Cardiac muscle cell (in vitro differentiated cells and primary cell): Measurements from ENCODE around the gene KIF4A. TPM values are rescaled to one million over a fixed set of nuclear protein-coding genes. Genes with fewer than 3 reads are reported as not detected.
A peak's percentile ranks its signal among the peaks of the same experiment; 100 is the strongest.
"Not testable (repeated sequence)": the region's sequence is repeated elsewhere in the genome, so short reads cannot be mapped to it uniquely, and the experiment has no call there.

ENCODE experiments used
- DNase-seq, 2 donors: peaks; one replicate each; pipeline versions ENCODE4 v3.0.0 to v3.0.0-alpha.2; 2010 to 2017; ENCODE audit warnings: low read depth in 1 of 2, low spot score in 1 of 2
- H3K27ac ChIP-seq: fragments of 200-600 bp; sonication (generic); 2 replicates; pipeline ENCODE4 v1.5.1; 2016
- H3K27me3 ChIP-seq: fragments of 200-600 bp; sonication (generic); 2 replicates; pipeline ENCODE4 v1.6.0; 2016; ENCODE audit warnings: control low read depth
- H3K36me3 ChIP-seq: fragments of 200-600 bp; sonication (generic); 2 replicates; pipeline ENCODE4 v1.5.1; 2016; ENCODE audit warnings: control low read depth
- H3K4me1 ChIP-seq: fragments of 200-600 bp; sonication (generic); 2 replicates; pipeline ENCODE4 v1.8.1; 2017; ENCODE audit warnings: low read depth, mild to moderate bottlenecking, mixed run types
- H3K4me3 ChIP-seq: fragments of 200-600 bp; sonication (generic); 2 replicates; pipeline ENCODE4 v1.5.1; 2016; ENCODE audit warnings: mild to moderate bottlenecking
- H3K9me3 ChIP-seq: fragments of 200-600 bp; sonication (generic); 2 replicates; pipeline ENCODE4 v1.5.1; 2017; ENCODE audit warnings: low read depth, mild to moderate bottlenecking, control low read depth
- polyA plus RNA-seq: library from polyadenylated mRNA; unstranded; fragments of >200 nt; fragmentation: Nextera tagmentation; extraction: Ambion mirVana; gene quantifications from 2 replicates; pipeline ENCODE4 v1.2.1, GENCODE V29; 2016
- total RNA-seq: library from RNA; depleted of rRNA; stranded (reverse); fragments of >200 nt; gene quantifications from 2 replicates; pipeline ENCODE4 v1.2.3, GENCODE V29; 2016
- TF ChIP-seq, protein P1 (sequence below): IDR thresholded peaks from 2 replicates; pipeline ENCODE4 v1.5.1; 2012; ENCODE audit warnings: low read depth, mild to moderate bottlenecking, low read length

The KIF4A gene
- total and polyA plus RNA-seq, 2 experiments from 2014 or later, result 4.7 to 25.1 TPM

DNA sequence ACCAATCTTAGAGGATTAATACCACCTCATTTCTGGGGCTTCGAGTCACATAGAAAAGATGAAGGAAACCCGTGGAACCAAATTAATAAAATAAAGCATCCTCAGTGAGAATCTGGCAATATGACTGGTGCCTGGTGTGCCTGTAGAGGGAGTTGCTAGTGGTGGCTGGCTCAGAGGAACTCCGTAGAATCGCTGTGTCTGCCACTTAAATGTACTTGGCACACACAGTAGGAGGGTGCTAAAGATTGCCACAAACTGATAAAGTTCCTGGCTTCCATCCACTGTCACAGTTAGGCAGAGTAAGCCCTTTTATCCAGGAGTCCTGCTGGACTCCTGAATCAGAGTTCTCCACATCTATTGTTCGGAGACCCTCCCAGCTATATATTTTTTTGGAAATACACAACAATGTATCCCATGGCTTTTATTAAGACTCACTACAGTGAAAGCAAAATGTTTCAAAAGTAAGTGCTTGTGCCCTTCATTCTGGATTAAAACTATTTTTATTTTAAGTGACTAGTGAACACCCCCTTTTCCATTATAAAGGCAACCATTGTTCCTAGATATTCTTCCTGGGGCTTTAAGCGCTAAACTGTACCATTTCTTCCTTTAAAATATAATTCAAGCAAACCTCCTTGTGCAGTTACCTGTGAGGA lies 56.6 kb downstream of the KIF4A start:
- Histone ChIP-seq H3K4me1 (no peaks in the 10 kb centered on the region), H3K27ac (no peak overlapping the region), H3K4me3 (no peak overlapping the region), H3K9me3 (no peaks in the 10 kb centered on the region), H3K27me3 (no peaks in the 10 kb centered on the region), H3K36me3 (no peaks in the 10 kb centered on the region)
- TF ChIP-seq, protein P1, sequence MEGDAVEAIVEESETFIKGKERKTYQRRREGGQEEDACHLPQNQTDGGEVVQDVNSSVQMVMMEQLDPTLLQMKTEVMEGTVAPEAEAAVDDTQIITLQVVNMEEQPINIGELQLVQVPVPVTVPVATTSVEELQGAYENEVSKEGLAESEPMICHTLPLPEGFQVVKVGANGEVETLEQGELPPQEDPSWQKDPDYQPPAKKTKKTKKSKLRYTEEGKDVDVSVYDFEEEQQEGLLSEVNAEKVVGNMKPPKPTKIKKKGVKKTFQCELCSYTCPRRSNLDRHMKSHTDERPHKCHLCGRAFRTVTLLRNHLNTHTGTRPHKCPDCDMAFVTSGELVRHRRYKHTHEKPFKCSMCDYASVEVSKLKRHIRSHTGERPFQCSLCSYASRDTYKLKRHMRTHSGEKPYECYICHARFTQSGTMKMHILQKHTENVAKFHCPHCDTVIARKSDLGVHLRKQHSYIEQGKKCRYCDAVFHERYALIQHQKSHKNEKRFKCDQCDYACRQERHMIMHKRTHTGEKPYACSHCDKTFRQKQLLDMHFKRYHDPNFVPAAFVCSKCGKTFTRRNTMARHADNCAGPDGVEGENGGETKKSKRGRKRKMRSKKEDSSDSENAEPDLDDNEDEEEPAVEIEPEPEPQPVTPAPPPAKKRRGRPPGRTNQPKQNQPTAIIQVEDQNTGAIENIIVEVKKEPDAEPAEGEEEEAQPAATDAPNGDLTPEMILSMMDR, result no peak
- DNase-seq, result no peak

DNA sequence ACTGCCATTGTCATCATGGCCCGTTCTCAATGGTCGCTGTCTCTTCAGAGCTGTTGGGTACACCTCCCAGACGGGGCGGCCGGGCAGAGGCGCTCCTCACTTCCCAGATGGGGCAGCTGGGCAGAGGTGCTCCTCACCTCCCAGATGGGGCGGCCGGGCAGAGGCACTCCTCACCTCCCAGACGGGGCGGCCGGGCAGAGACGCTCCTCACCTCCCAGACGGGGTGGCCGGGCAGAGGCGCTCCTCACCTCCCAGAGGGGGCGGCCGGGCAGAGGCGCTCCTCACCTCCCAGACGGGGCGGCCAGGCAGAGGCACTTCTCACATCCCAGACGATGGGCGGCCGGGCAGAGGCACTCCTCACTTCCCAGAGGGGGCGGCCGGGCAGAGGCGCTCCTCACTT lies 58.9 kb downstream of the KIF4A start:
- H3K4me1 ChIP-seq, DNase-seq, H3K4me3 ChIP-seq: not testable (repeated sequence)

DNA sequence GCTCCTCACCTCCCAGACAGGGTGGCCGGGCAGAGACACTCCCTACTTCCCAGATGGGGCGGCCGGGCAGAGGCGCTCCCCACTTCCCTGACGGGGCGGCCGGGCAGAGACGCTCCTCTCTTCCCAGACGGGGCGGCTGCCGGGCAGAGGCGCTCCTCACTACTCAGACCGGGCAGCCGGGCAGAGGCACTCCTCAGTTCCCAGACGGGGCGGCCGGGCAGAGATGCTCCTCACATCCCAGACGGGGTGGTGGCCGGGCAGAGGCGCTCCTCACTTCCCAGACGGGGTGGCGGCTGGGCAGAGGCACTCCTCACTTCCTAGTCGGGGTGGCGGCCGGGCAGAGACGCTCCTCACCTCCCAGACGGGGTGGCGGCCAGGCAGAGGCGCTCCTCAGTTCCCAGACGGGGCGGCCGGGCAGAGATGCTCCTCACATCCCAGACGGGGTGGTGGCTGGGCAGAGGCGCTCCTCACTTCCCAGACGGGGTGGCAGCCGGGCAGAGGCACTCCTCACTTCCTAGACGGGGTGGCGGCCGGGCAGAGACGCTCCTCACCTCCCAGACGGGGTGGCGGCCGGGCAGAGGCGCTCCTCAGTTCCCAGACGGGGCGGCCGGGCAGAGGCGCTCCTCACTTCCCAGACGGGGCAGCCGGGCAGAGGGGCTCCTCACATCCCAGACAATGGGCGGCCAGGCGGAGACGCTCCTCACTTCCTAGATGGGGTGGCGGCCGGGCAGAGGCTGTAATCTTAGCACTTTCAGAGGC lies 59.6 kb downstream of the KIF4A start:
- H3K9me3 ChIP-seq, DNase-seq, H3K4me1 ChIP-seq, H3K36me3 ChIP-seq, H3K27ac ChIP-seq, H3K4me3 ChIP-seq, H3K27me3 ChIP-seq: not testable (repeated sequence)

More for the DNA sequence above, 58.9 kb downstream of the KIF4A start:
- not testable (repeated sequence) for H3K9me3 ChIP-seq, H3K27ac ChIP-seq, H3K27me3 ChIP-seq, H3K36me3 ChIP-seq

DNA sequence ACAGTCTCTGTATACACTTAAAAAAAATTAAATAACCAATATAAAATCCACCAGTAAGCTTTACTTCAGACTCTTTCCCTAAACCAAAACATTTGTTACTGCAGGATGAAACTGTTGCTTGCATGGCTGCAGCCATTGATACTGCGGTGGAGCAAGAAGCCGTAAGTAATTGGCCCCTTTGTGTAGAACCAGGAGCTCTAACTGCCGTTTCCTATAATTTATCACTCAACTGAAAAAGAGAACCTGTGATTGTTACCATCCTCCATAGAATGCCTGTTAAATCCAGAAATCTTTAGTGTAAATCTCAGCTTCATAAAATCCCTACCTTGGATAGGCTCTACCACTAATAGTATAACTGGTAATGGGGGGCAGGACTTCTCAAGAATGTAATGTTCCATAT lies 62.6 kb downstream of the KIF4A start:
- DNase-seq, result no peak
- no peaks in the 10 kb centered on the region for H3K4me1 ChIP-seq
- TF ChIP-seq, protein P1, result no peak

DNA sequence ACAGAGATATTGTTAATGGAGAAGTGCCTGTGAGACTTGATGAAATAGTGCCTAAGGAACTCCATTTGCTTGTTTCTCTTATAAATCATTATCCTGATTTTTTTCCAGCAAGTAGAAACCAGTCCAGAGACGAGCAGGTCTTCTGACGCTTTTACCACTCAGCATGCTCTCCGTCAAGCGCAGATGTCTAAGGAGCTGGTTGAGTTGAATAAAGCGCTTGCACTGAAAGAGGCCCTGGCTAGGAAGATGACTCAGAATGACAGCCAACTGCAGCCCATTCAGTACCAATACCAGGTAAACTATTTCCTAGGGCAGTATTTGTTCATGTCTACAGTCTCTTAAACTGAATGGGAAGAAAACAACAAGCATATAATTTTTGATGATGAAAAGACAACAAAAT lies 63.6 kb downstream of the KIF4A start:
- TF ChIP-seq, protein P1, result no peak
- Histone ChIP-seq H3K27me3 (no peaks in the 10 kb centered on the region), H3K36me3 (no peaks in the 10 kb centered on the region), H3K27ac (no peak overlapping the region), H3K4me3 (no peak overlapping the region), H3K4me1 (no peaks in the 10 kb centered on the region), H3K9me3 (no peaks in the 10 kb centered on the region)
- DNase-seq, result no peak

More for the DNA sequence above, 62.6 kb downstream of the KIF4A start:
- H3K36me3 ChIP-seq, result no peaks in the 10 kb centered on the region
- H3K27ac ChIP-seq, result no peak overlapping the region
- H3K9me3 ChIP-seq, result no peaks in the 10 kb centered on the region
- H3K27me3 ChIP-seq, result no peaks in the 10 kb centered on the region
- no peak overlapping the region for H3K4me3 ChIP-seq

DNA sequence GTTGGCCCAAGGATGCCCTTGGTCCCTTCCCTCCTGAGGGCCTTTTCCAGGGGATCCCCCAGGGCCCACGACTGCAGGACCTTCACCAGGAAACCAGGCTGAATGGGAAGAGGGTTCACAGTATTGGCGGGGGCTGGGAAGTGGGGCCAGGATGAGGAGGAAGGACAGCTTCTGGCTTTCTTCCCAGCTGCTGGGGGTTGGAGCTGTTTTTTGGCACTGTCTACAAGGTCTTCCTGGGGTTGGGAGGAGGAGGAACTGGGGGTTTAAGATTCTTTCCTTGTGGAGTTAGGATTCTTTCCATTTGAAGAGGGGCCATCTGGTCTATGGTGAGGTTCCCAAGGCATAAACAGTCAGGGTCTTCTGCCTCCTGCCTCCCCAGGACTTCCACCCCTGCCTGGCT lies 64.8 kb downstream of the KIF4A start:
- peak in 1 of 2 donors; percentile 58 for DNase-seq
- H3K27ac ChIP-seq, result no peak overlapping the region
- H3K9me3 ChIP-seq, result no peaks in the 10 kb centered on the region
- no peaks in the 10 kb centered on the region for H3K27me3 ChIP-seq
- H3K4me1 ChIP-seq, result no peaks in the 10 kb centered on the region
- no peaks in the 10 kb centered on the region for H3K36me3 ChIP-seq
- H3K4me3 ChIP-seq, result no peak overlapping the region
- TF ChIP-seq, protein P1, result no peak
